Progenitor cell of endocrine pancreas (in vitro differentiated cells): ENCODE data around the gene KCNQ1. TPM values are rescaled to one million over a fixed set of nuclear protein-coding genes. Genes with fewer than 3 reads are reported as not detected.

Source experiments
- DNase-seq: peaks from one replicate; pipeline ENCODE4 v3.0.0; 2021; ENCODE audit warnings: low spot score; ENCODE audit not compliant: unreplicated experiment
- H3K27ac Mint-ChIP-seq: 2 replicates; pipeline ENCODE4 v1.8.0; 2021; ENCODE audit warnings: mild to moderate bottlenecking, moderate library complexity, mixed read lengths
- H3K27me3 Mint-ChIP-seq: 2 replicates; pipeline ENCODE4 v1.8.0; 2021; ENCODE audit warnings: mixed read lengths
- H3K36me3 Mint-ChIP-seq: 2 replicates; pipeline ENCODE4 v1.8.0; 2022; ENCODE audit warnings: mixed read lengths; ENCODE audit not compliant: insufficient read depth
- H3K4me1 Mint-ChIP-seq: 2 replicates; pipeline ENCODE4 v1.8.0; 2021; ENCODE audit warnings: low read depth, mixed read lengths
- H3K4me3 Mint-ChIP-seq: 2 replicates; pipeline ENCODE4 v1.8.0; 2021; ENCODE audit warnings: low read depth, mild to moderate bottlenecking, moderate library complexity, mixed read lengths
- H3K9me3 Mint-ChIP-seq: 2 replicates; pipeline ENCODE4 v1.8.0; 2021; ENCODE audit warnings: low read depth, mixed read lengths
- total RNA-seq: library from RNA; stranded (reverse); gene quantifications from 2 replicates; pipeline ENCODE4 v1.2.1, GENCODE V29; 2021
- TF ChIP-seq, protein P1 (sequence below): fragments of 200-600 bp; sonication (generic); IDR thresholded peaks from one replicate; pipeline ENCODE4 v1.5.0; 2021; ENCODE audit warnings: antibody characterized with exemption, mild to moderate bottlenecking; ENCODE audit not compliant: unreplicated experiment

Gene KCNQ1
- total RNA-seq, 1 donor from 2014 or later = 3.3 TPM

- DNase-seq = peak; percentile 7
- Mint-ChIP-seq H3K27me3 (peaks cover 39% of the 10 kb centered on the region), H3K27ac (no peak overlapping the region), H3K4me1 (peaks cover under 1% of the 10 kb centered on the region), H3K4me3 (no peak overlapping the region), H3K36me3 (no peaks in the 10 kb centered on the region), H3K9me3 (no peaks in the 10 kb centered on the region)
- TF ChIP-seq, protein P1, sequence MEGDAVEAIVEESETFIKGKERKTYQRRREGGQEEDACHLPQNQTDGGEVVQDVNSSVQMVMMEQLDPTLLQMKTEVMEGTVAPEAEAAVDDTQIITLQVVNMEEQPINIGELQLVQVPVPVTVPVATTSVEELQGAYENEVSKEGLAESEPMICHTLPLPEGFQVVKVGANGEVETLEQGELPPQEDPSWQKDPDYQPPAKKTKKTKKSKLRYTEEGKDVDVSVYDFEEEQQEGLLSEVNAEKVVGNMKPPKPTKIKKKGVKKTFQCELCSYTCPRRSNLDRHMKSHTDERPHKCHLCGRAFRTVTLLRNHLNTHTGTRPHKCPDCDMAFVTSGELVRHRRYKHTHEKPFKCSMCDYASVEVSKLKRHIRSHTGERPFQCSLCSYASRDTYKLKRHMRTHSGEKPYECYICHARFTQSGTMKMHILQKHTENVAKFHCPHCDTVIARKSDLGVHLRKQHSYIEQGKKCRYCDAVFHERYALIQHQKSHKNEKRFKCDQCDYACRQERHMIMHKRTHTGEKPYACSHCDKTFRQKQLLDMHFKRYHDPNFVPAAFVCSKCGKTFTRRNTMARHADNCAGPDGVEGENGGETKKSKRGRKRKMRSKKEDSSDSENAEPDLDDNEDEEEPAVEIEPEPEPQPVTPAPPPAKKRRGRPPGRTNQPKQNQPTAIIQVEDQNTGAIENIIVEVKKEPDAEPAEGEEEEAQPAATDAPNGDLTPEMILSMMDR = no peak
These were observed 81.4 kb downstream of the KCNQ1 start for GRCh38 chr11:2525941-2526807.

- Mint-ChIP-seq H3K36me3 (no peaks in the 10 kb centered on the region), H3K4me1 (no peaks in the 10 kb centered on the region), H3K27ac (no peak overlapping the region), H3K4me3 (no peak overlapping the region), H3K9me3 (no peaks in the 10 kb centered on the region), H3K27me3 (peaks cover 36% of the 10 kb centered on the region)
- TF ChIP-seq, protein P1 = peak; percentile 12
- DNase-seq = no peak
These were observed 82.1 kb downstream of the KCNQ1 start for GRCh38 chr11:2526808-2527381.

- no peaks in the 10 kb centered on the region for H3K4me1 Mint-ChIP-seq
- H3K27ac Mint-ChIP-seq = no peak overlapping the region
- DNase-seq = no peak
- no peaks in the 10 kb centered on the region for H3K36me3 Mint-ChIP-seq
- no peaks in the 10 kb centered on the region for H3K9me3 Mint-ChIP-seq
- TF ChIP-seq, protein P1 = no peak
- H3K27me3 Mint-ChIP-seq = peaks cover 34% of the 10 kb centered on the region
- H3K4me3 Mint-ChIP-seq = no peak overlapping the region
These were observed 82.9 kb downstream of the KCNQ1 start for GRCh38 chr11:2527621-2528291.

DNA sequence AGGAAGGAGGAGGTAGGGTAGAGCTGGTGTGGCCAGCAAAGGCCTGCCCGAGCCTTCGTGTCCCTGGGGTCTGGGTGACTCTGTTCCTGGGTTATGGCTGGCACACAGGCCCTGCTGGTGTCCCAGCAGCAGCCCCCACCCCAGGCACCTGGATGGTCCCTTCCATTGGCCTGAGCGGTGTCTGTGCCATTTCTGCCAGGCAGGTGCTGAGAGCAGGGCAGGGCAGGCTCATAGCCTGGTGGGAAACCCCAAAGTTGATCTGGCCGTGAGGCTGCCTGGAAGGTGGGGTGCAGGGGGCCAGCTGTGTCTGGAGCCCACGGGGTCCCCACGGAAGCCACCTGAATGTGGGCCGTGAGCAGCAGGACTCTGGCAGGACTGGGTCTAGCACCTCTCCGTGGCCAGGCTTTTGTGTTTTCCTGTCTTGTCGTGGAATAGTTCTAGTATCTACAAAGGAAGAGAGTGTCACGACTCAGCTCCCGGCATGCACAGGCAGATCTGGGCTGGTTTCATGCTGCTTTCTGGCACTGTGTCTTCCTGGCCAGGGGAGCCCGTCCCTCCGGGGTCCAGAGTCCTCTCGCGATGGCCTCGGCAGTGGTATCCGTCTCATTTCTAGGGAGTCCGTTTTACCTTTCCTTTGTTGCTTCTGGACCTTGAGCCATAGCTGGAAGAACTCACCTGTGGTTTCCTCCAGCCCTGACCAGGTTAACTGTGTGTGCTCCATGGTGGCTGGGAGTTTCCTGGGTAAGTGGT is 83.7 kb downstream of the KCNQ1 start:
- no peaks in the 10 kb centered on the region for H3K36me3 Mint-ChIP-seq
- no peak overlapping the region for H3K4me3 Mint-ChIP-seq
- no peak for DNase-seq
- H3K27ac Mint-ChIP-seq = no peak overlapping the region
- TF ChIP-seq, protein P1 = no peak
- H3K27me3 Mint-ChIP-seq = peaks cover 33% of the 10 kb centered on the region
- no peaks in the 10 kb centered on the region for H3K9me3 Mint-ChIP-seq
- H3K4me1 Mint-ChIP-seq = peaks cover 5% of the 10 kb centered on the region

- Mint-ChIP-seq H3K27ac (no peak overlapping the region), H3K4me1 (peaks cover 7% of the 10 kb centered on the region), H3K36me3 (no peaks in the 10 kb centered on the region), H3K27me3 (peaks cover 28% of the 10 kb centered on the region), H3K9me3 (no peaks in the 10 kb centered on the region), H3K4me3 (no peak overlapping the region)
- TF ChIP-seq, protein P1 = no peak
- DNase-seq = no peak
These were observed 84.4 kb downstream of the KCNQ1 start for GRCh38 chr11:2529173-2529572.
